ENCODE results near the gene SPRY2. TPM values are rescaled to one million over a fixed set of nuclear protein-coding genes. Genes with fewer than 3 reads are reported as not detected.

The SPRY2 gene
- total and polyA plus RNA-seq, 2 of the 13 experiments (the other 11 are each of a cell fraction or from before 2014, with no cell fraction given): 7.4 to 25.1 TPM

- TF ChIP-seq ZKSCAN8 (CRISPR knock-in tag; IDR thresholded peaks at IDR 0.05; ENCODE audit: borderline replicate concordance): peak; percentile 73
- TF ChIP-seq ARNTL (CRISPR knock-in tag; IDR thresholded peaks at IDR 0.05): 0 out of 2 replicates have a peak, but pooled peaks have one; percentile 34
- TF ChIP-seq ZNF317 (CRISPR knock-in tag; IDR thresholded peaks at IDR 0.05): no peak
- TF ChIP-seq SMARCC2 (IDR thresholded peaks at IDR 0.05): no peak
- TF ChIP-seq HNRNPH1 (optimal IDR thresholded peaks at IDR 0.05; ENCODE audit: low read depth, low read length): no peak
- no peak for TF ChIP-seq ZBTB14 (CRISPR knock-in tag; IDR thresholded peaks at IDR 0.05)
- no peak for TF ChIP-seq TBX3 (IDR thresholded peaks at IDR 0.05; ENCODE audit: borderline replicate concordance)
- TF ChIP-seq NFIC (IDR thresholded peaks at IDR 0.05; ENCODE audit: low read length): peak; percentile 57; the same call in 1 of the 2 replicates
- TF ChIP-seq SNAI1 (CRISPR knock-in tag; IDR thresholded peaks at IDR 0.05; ENCODE audit: borderline replicate concordance): 0 out of 2 replicates have a peak, but pooled peaks have one; percentile 38
- TF ChIP-seq RXRA (CRISPR knock-in tag; IDR thresholded peaks at IDR 0.05): peak; percentile 60; the same call in 1 of the 2 replicates
- TF ChIP-seq, protein P1, sequence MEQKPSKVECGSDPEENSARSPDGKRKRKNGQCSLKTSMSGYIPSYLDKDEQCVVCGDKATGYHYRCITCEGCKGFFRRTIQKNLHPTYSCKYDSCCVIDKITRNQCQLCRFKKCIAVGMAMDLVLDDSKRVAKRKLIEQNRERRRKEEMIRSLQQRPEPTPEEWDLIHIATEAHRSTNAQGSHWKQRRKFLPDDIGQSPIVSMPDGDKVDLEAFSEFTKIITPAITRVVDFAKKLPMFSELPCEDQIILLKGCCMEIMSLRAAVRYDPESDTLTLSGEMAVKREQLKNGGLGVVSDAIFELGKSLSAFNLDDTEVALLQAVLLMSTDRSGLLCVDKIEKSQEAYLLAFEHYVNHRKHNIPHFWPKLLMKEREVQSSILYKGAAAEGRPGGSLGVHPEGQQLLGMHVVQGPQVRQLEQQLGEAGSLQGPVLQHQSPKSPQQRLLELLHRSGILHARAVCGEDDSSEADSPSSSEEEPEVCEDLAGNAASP (CRISPR knock-in tag; IDR thresholded peaks at IDR 0.05; ENCODE audit: borderline replicate concordance): peak; percentile 69
- TF ChIP-seq, protein P2, sequence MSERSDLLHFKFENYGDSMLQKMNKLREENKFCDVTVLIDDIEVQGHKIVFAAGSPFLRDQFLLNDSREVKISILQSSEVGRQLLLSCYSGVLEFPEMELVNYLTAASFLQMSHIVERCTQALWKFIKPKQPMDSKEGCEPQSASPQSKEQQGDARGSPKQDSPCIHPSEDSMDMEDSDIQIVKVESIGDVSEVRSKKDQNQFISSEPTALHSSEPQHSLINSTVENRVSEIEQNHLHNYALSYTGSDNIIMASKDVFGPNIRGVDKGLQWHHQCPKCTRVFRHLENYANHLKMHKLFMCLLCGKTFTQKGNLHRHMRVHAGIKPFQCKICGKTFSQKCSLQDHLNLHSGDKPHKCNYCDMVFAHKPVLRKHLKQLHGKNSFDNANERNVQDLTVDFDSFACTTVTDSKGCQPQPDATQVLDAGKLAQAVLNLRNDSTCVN (CRISPR knock-in tag; IDR thresholded peaks at IDR 0.05; ENCODE audit: borderline replicate concordance): peak; percentile 81; the same call in 1 of the 2 replicates
- TF ChIP-seq SPEN (CRISPR knock-in tag; IDR thresholded peaks at IDR 0.05; ENCODE audit: low read depth): peak; percentile 22; the same call in 1 of the 2 replicates
- peak; percentile 57; the same call in 1 of the 2 replicates for TF ChIP-seq ZNF792 (CRISPR knock-in tag; IDR thresholded peaks at IDR 0.05)
- peak; percentile 75 for TF ChIP-seq ZNF124 (CRISPR knock-in tag; IDR thresholded peaks at IDR 0.05)
- no peak for TF ChIP-seq NFIB (CRISPR knock-in tag; IDR thresholded peaks at IDR 0.05; ENCODE audit: borderline replicate concordance)
- TF ChIP-seq ZNF550 (CRISPR knock-in tag; IDR thresholded peaks at IDR 0.05; ENCODE audit: borderline replicate concordance): no peak
- no peak for TF ChIP-seq GTF2F1 (IDR thresholded peaks at IDR 0.05; ENCODE audit: low read length)
- peak; percentile 92 for TF ChIP-seq ZNF777 (CRISPR knock-in tag; IDR thresholded peaks at IDR 0.05)
- TF ChIP-seq SAP130 (CRISPR knock-in tag; IDR thresholded peaks at IDR 0.05; ENCODE audit: low read depth): peak; percentile 59
- peak; percentile 77; the same call in 1 of the 2 replicates for TF ChIP-seq ZNF343 (CRISPR knock-in tag; IDR thresholded peaks at IDR 0.05)
- TF ChIP-seq, protein P3, sequence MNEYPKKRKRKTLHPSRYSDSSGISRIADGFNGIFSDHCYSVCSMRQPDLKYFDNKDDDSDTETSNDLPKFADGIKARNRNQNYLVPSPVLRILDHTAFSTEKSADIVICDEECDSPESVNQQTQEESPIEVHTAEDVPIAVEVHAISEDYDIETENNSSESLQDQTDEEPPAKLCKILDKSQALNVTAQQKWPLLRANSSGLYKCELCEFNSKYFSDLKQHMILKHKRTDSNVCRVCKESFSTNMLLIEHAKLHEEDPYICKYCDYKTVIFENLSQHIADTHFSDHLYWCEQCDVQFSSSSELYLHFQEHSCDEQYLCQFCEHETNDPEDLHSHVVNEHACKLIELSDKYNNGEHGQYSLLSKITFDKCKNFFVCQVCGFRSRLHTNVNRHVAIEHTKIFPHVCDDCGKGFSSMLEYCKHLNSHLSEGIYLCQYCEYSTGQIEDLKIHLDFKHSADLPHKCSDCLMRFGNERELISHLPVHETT (CRISPR knock-in tag; conservative IDR thresholded peaks at IDR 0.05): 0 out of 2 replicates have a peak, but pooled peaks have one; percentile 49
- peak; percentile 84 for TF ChIP-seq TAF15 (IDR thresholded peaks at IDR 0.05; ENCODE audit: low read depth, low read length, poor library complexity, severe bottlenecking)
- peak; percentile 50; the same call in 1 of the 2 replicates for TF ChIP-seq SRY (CRISPR knock-in tag; IDR thresholded peaks at IDR 0.05)
- TF ChIP-seq PHF8 (CRISPR knock-in tag; IDR thresholded peaks at IDR 0.05): peak; percentile 80
These were observed 1.8 kb upstream of the SPRY2 start (continued) for GRCh38 chr13:80342471-80343371.

Data from HepG2 (cell line).